ENCODE measurements around the gene SERPINA5.

- TF ChIP-seq, protein P1, sequence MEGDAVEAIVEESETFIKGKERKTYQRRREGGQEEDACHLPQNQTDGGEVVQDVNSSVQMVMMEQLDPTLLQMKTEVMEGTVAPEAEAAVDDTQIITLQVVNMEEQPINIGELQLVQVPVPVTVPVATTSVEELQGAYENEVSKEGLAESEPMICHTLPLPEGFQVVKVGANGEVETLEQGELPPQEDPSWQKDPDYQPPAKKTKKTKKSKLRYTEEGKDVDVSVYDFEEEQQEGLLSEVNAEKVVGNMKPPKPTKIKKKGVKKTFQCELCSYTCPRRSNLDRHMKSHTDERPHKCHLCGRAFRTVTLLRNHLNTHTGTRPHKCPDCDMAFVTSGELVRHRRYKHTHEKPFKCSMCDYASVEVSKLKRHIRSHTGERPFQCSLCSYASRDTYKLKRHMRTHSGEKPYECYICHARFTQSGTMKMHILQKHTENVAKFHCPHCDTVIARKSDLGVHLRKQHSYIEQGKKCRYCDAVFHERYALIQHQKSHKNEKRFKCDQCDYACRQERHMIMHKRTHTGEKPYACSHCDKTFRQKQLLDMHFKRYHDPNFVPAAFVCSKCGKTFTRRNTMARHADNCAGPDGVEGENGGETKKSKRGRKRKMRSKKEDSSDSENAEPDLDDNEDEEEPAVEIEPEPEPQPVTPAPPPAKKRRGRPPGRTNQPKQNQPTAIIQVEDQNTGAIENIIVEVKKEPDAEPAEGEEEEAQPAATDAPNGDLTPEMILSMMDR (IDR thresholded peaks at IDR 0.05): no peak
- TF ChIP-seq POLR2A (IDR thresholded peaks at IDR 0.05): no peak
Observed at GRCh38 chr14:94599656-94600004, 18.4 kb downstream of the SERPINA5 start.

Measured in gastroesophageal sphincter (tissue), 3 donors.